A549 (cell line): ENCODE measurements around the gene ATP6V0C. TPM values are rescaled to one million over a fixed set of nuclear protein-coding genes. Genes with fewer than 3 reads are reported as not detected.

Experiments
- ATAC-seq, 2 experiments: fragments of 200-7000 bp in 1 of 2; fragments of >200 bp in 1 of 2; cut with Nextera tagmentation in 1 of 2; cut with Tn5 transposase in 1 of 2; 3 replicates each; pipeline versions ENCODE4 v1.8.0 to v1.9.1; 2018 to 2020; ENCODE audit warnings: mild to moderate bottlenecking in 1 of 2, moderate library complexity in 1 of 2
- CTCF ChIA-PET: fragments of 300-600 bp; sonication (Branson Sonifier 250); formaldehyde crosslinking; extraction: SDS; loops from one replicate; lab custom pipeline; 2021; ENCODE audit warnings: antibody characterized with exemption, inconsistent platforms; lab: Yijun Ruan, JAX
- POLR2A ChIA-PET: fragments of 350-600 bp; formaldehyde crosslinking; extraction: SDS; loops from one replicate; lab custom pipeline; 2021; ENCODE audit warnings: antibody characterized with exemption, inconsistent platforms; lab: Yijun Ruan, JAX
- DNase-seq, 2 experiments: peaks; one replicate each; pipeline versions ENCODE4 v3.0.0 to v3.0.0-alpha.2; 2011 to 2016; ENCODE audit warnings: low read depth in 1 of 2, low spot score in 1 of 2
- FAIRE-seq: peaks from 2 replicates; lab custom pipeline; 2011; peaks lifted over from hg19 to GRCh38; lab: Jason Lieb, UNC
- H3K27ac ChIP-seq, 2 experiments: fragments of >200 bp; sonication (Bioruptor Twin); formaldehyde crosslinking; 3 replicates each; pipeline ENCODE4 v1.5.1; 2016 to 2017
- H3K4me1 ChIP-seq: fragments of >200 bp; sonication (Bioruptor Twin); formaldehyde crosslinking; 3 replicates; pipeline ENCODE4 v1.6.1; 2016
- H3K4me2 ChIP-seq: fragments of >200 bp; sonication (Bioruptor Twin); formaldehyde crosslinking; 3 replicates; pipeline ENCODE4 v1.6.1; 2016
- H3K4me3 ChIP-seq: fragments of >200 bp; sonication (Bioruptor Twin); formaldehyde crosslinking; 3 replicates; pipeline ENCODE4 v1.5.1; 2016
- H3K9me3 ChIP-seq: fragments of >200 bp; sonication (Bioruptor Twin); formaldehyde crosslinking; 3 replicates; pipeline ENCODE4 v1.6.1; 2016
- CEBPB ChIP-seq, 2 experiments: fragments of >200 bp in 1 of 2; sonication (Bioruptor Twin) in 1 of 2; formaldehyde crosslinking in 1 of 2; IDR thresholded peaks; 2 replicates each; pipeline ENCODE4 v1.6.1; 2012 to 2016
- CHD2 ChIP-seq: fragments of 150-350 bp; IDR thresholded peaks from 2 replicates; pipeline ENCODE4 v1.6.1; 2014; ENCODE audit warnings: low read length; ENCODE audit not compliant: partially characterized antibody
- EHF ChIP-seq: fragments of 250-450 bp; sonication (Bioruptor Pico); IDR thresholded peaks from 2 replicates; pipeline ENCODE4 v1.5.0; 2020; ENCODE audit warnings: mild to moderate bottlenecking
- ESRRA ChIP-seq: fragments of 150-350 bp; IDR thresholded peaks from 2 replicates; pipeline ENCODE4 v1.6.1; 2014; ENCODE audit warnings: mild to moderate bottlenecking, low read length, borderline replicate concordance
- FOSB ChIP-seq: fragments of 250-450 bp; sonication (Bioruptor Pico); IDR thresholded peaks from 2 replicates; pipeline ENCODE4 v1.5.0; 2020; ENCODE audit warnings: mild to moderate bottlenecking, moderate library complexity
- FOXS1 ChIP-seq: fragments of 250-450 bp; sonication (Bioruptor Pico); IDR thresholded peaks from 2 replicates; pipeline ENCODE4 v1.5.0; 2020; ENCODE audit warnings: mild to moderate bottlenecking, moderate library complexity
- HDAC2 ChIP-seq: fragments of 200-600 bp; sonication (generic); IDR thresholded peaks from 2 replicates; pipeline ENCODE4 v1.6.1; 2016
- HOXB13 ChIP-seq: fragments of 250-450 bp; sonication (Bioruptor Pico); IDR thresholded peaks from 2 replicates; pipeline ENCODE4 v1.5.0; 2020; ENCODE audit warnings: low read depth, mild to moderate bottlenecking, moderate library complexity
- JUN ChIP-seq, 2 experiments: fragments of >200 bp; sonication (Bioruptor Twin); formaldehyde crosslinking; IDR thresholded peaks; 2 replicates in 1 of 2; 3 replicates in 1 of 2; pipeline ENCODE4 v1.6.1; 2016 to 2017
- KDM5A ChIP-seq: fragments of 200-600 bp; sonication (generic); IDR thresholded peaks from 2 replicates; pipeline ENCODE4 v1.6.1; 2016; ENCODE audit warnings: antibody characterized with exemption, mild to moderate bottlenecking
- MAZ ChIP-seq: fragments of 150-350 bp; IDR thresholded peaks from 2 replicates; pipeline ENCODE4 v1.6.1; 2014; ENCODE audit warnings: antibody characterized with exemption, low read depth, low read length, borderline replicate concordance
- NFE2L2 ChIP-seq: fragments of 150-350 bp; conservative IDR thresholded peaks from 2 replicates; pipeline ENCODE4 v1.6.1; 2014; ENCODE audit warnings: low read length
- NPAS2 ChIP-seq: fragments of 250-450 bp; sonication (Bioruptor Pico); IDR thresholded peaks from 2 replicates; pipeline ENCODE4 v1.8.0; 2022; ENCODE audit warnings: mild to moderate bottlenecking, moderate library complexity, borderline replicate concordance
- POLR2A ChIP-seq: IDR thresholded peaks from 2 replicates; pipeline ENCODE4 v1.6.1; 2012; ENCODE audit warnings: mild to moderate bottlenecking, low read length
- RCOR1 ChIP-seq: fragments of 150-350 bp; IDR thresholded peaks from 2 replicates; pipeline ENCODE4 v1.6.1; 2014; ENCODE audit warnings: antibody characterized with exemption, low read length, low read depth
- SMC3 ChIP-seq: fragments of >200 bp; sonication (Bioruptor Twin); formaldehyde crosslinking; IDR thresholded peaks from 3 replicates; pipeline ENCODE4 v1.6.1; 2018; ENCODE audit warnings: inconsistent platforms
- SREBF2 ChIP-seq: fragments of 450-650 bp; IDR thresholded peaks from 2 replicates; pipeline ENCODE4 v1.6.1; 2014; ENCODE audit warnings: mild to moderate bottlenecking, moderate library complexity
- TP53 ChIP-seq: fragments of 250-450 bp; sonication (Bioruptor Pico); IDR thresholded peaks from 2 replicates; pipeline ENCODE4 v1.5.0; 2021; ENCODE audit warnings: mild to moderate bottlenecking, moderate library complexity
- ZFP36 ChIP-seq: fragments of 450-650 bp; IDR thresholded peaks from 2 replicates; pipeline ENCODE4 v1.6.1; 2014; ENCODE audit warnings: borderline replicate concordance; ENCODE audit not compliant: partially characterized antibody
- ZNF302 ChIP-seq: fragments of 250-450 bp; sonication (Bioruptor Pico); IDR thresholded peaks from 2 replicates; pipeline ENCODE4 v1.9.0; 2021; ENCODE audit warnings: inconsistent platforms, mild to moderate bottlenecking, moderate library complexity
- ZSCAN20 ChIP-seq: fragments of 250-450 bp; sonication (Bioruptor Pico); IDR thresholded peaks from 2 replicates; pipeline ENCODE4 v1.8.0; 2022; ENCODE audit warnings: mild to moderate bottlenecking, moderate library complexity
- WGBS: methylation state at CpG from one replicate; pipeline ENCODE4 v1.1.6; 2017; ENCODE audit errors: missing lambda C conversion rate; 5-methylcytosine and 5-hydroxymethylcytosine counted together
- polyA plus RNA-seq, 4 experiments: library from polyadenylated mRNA; depleted of rRNA in 3 of 4; stranded (reverse); fragments of >200 nt; fragmentation: RNase III in 1 of 4; extraction: RNeasy Plus Mini Kit Qiagen cat#74134 plus additional on column Dnase treatment in 1 of 4; gene quantifications; 2 replicates in 3 of 4; 3 replicates in 1 of 4; pipeline ENCODE4 v1.2.3, GENCODE V29; 2011 to 2017
- TF ChIP-seq, protein P1 (sequence below): fragments of 150-350 bp; IDR thresholded peaks from 2 replicates; pipeline ENCODE4 v1.6.1; 2014; ENCODE audit warnings: low read depth, mild to moderate bottlenecking, low read length
- TF ChIP-seq, protein P2 (sequence below): IDR thresholded peaks from 2 replicates; pipeline ENCODE4 v1.6.1; 2012; ENCODE audit warnings: low read depth, borderline replicate concordance

ATP6V0C gene
- polyA plus RNA-seq, 2 of the 4 experiments (the other 2 are of a cell fraction): 9.4 to 153 TPM

DNA sequence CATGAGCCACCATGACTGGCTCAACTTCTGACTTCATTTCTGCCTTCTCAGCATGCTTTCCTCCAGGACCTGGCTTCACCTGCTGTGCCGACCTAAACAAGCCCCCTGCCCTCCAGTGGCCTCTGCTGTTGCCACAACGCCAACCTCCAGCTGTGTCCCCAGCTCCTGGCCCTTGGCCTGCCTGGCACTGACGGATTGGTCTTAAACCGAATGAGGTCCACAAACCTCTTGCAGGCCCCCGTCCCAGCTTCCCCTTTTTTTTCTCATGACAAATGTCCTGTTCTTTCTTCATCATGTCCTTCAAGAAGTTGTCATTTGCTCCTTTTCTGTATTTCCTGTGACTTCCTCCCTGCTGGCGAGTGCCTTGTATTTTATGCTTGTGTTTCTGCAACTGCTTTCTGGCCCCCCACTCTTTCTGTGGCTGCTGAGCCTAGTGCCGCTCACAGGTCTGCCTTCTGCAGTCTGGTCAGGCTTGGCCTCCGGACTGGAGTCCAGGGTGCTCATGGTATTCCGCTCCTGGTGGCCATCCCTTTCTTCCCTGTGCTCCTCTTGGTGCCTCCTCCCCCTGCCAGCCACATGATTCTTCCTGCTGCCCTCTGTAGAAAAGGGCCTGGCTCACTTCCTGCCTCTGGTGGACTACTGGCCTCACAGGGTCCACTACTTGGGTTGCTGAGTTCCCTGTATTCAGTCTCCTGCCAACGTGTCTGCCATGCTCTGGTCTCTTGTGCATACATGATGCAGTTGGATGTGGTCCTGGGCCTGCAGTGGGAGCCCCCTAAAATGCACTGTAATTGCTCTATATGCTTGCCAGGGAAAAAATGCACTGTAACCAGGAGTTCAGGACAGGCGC lies 2.9 kb downstream of the ATP6V0C start (continued):
- TF ChIP-seq TP53 (CRISPR knock-in tag): no peak
- TF ChIP-seq POLR2A: no peak
- no peak for TF ChIP-seq SREBF2
- TF ChIP-seq, protein P1, sequence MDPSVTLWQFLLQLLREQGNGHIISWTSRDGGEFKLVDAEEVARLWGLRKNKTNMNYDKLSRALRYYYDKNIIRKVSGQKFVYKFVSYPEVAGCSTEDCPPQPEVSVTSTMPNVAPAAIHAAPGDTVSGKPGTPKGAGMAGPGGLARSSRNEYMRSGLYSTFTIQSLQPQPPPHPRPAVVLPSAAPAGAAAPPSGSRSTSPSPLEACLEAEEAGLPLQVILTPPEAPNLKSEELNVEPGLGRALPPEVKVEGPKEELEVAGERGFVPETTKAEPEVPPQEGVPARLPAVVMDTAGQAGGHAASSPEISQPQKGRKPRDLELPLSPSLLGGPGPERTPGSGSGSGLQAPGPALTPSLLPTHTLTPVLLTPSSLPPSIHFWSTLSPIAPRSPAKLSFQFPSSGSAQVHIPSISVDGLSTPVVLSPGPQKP: no peak

DNA sequence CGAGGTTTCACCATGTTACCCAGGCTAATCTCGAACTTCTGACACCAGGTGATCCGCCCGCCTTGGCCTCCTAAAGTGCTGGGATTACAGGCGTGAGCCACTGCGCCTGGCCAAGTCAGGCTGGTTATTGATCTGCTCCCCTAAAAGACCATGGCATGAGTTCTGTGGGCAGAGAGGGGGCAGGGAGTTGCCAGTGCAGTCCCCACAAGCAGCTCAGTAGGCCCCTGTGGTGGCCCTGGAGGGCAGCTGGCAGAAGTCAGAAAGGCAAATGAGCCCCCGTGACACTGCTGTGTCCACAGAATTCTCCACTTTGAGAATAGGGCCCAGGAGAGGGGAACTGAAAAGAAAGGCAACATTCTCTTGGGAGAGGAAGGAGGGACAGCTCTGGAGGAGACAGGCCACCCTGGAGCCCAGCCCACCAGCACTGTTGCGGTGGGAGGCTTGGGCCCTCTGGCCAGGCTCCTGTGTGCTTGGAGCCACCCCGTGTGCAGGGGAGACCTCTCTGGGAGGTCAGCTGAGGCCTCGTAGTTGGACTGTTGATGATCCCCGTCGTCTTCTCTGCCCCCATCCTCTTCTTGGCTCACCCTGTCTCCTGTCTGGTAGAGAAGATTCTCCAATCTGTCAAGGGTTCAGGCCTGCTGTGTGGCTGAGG lies 4.3 kb downstream of the ATP6V0C start:
- WGBS: 82% methylated on average over 12 of the region's 12 CpGs
- POLR2A ChIA-PET: no interaction called here
- no peaks in the 10 kb centered on the region for H3K9me3 ChIP-seq
- DNase-seq: no peak
- no peak for ATAC-seq
- CTCF ChIA-PET: interaction anchor here (0.5 to 3.6 kb wide), 4 partner anchors 13 to 178 kb away, joined by 3 to 13 read pairs (median 4); partner anchors contain the start of genes ABCA3 and CEMP1
- no peak for FAIRE-seq
- peaks cover 43% of the 10 kb centered on the region for H3K4me1 ChIP-seq
- TF ChIP-seq FOXS1 (CRISPR knock-in tag): no peak
- TF ChIP-seq HOXB13 (CRISPR knock-in tag): no peak
- no peak for TF ChIP-seq ZFP36
- no peak for TF ChIP-seq SREBF2
- no peak for TF ChIP-seq SMC3
- TF ChIP-seq FOSB: no peak
- no peak for TF ChIP-seq CHD2
- no peak for TF ChIP-seq CEBPB (IDR thresholded peaks at IDR 0.05)
- no peak for TF ChIP-seq ZSCAN20
- no peak for TF ChIP-seq MAZ
- no peak for TF ChIP-seq ZNF302
- no peak for TF ChIP-seq JUN (IDR thresholded peaks at IDR 0.05)
- TF ChIP-seq HDAC2: no peak
- TF ChIP-seq RCOR1: no peak
- H3K4me3 ChIP-seq: no peak overlapping the region
- no peak overlapping the region for H3K27ac ChIP-seq
- no peak overlapping the region for H3K4me2 ChIP-seq

DNA sequence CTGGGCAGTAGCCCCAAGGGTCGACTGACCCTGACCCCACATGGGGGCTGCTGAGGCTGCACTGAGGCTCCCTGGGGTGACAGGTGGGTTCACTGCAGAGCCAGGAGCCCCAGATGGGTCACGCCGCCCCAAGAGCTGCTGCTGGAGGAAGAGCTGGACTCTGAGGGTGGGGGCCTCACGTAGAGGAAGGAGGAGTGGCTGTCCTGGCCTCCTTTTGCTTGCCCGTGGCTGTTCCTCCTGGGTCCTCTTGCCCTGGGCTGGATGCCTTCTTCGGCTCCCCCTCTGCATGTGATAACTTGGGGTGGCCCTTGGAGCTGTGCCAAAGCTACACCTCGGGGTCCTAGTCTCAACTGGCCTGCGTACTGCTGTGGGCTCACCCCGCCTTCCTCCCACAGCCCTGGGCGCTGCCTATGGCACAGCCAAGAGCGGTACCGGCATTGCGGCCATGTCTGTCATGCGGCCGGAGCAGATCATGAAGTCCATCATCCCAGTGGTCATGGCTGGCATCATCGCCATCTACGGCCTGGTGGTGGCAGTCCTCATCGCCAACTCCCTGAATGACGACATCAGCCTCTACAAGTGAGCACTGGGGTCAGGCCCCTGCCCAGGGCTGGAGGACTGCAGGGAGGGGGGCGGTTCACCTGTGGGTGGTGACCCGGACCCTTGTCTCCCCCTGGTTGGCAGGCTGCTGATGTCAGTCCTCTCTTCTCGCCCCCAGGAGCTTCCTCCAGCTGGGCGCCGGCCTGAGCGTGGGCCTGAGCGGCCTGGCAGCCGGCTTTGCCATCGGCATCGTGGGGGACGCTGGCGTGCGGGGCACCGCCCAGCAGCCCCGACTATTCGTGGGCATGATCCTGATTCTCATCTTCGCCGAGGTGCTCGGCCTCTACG lies 5.3 kb downstream of the ATP6V0C start:
- Histone ChIP-seq H3K27ac (peak overlapping the region in 1 of 2 experiments; percentile 96; a peak in 1 of 6 replicates), H3K4me2 (peak overlapping the region; percentile 87), H3K4me1 (peaks cover 40% of the 10 kb centered on the region), H3K4me3 (no peak overlapping the region), H3K9me3 (no peaks in the 10 kb centered on the region)
- ATAC-seq (peak; percentile 2 to 35; a peak in 3 of 6 replicates), DNase-seq (no peak), FAIRE-seq (no peak)
- TF ChIP-seq NPAS2 (no peak), NFE2L2 (no peak), KDM5A (no peak), TP53 (CRISPR knock-in tag) (no peak), ESRRA (no peak), EHF (CRISPR knock-in tag) (no peak)
- TF ChIP-seq, protein P2, sequence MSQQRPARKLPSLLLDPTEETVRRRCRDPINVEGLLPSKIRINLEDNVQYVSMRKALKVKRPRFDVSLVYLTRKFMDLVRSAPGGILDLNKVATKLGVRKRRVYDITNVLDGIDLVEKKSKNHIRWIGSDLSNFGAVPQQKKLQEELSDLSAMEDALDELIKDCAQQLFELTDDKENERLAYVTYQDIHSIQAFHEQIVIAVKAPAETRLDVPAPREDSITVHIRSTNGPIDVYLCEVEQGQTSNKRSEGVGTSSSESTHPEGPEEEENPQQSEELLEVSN: no peak
- CTCF ChIA-PET: interaction anchor here (1.4 to 3.6 kb wide), 2 partner anchors 12 to 18 kb away, joined by 6 to 13 read pairs; partner anchors contain the start of gene CEMP1
- POLR2A ChIA-PET: interaction anchor here (1.2 to 2.8 kb wide), 2 partner anchors 13 to 364 kb away, joined by 4 to 21 read pairs; partner anchors contain the start of genes CEMP1 and TRAF7
- WGBS: 94% methylated on average over 35 of the region's 39 CpGs
